Liver (tissue), 3 donors: ENCODE results near the gene MCU.

ENCODE experiments used
- FOXA1 ChIP-seq: IDR thresholded peaks from 2 replicates; pipeline ENCODE4 v1.6.1; 2016; ENCODE audit warnings: antibody characterized with exemption
- GABPA ChIP-seq, 2 donors: IDR thresholded peaks in 1 of 2; conservative IDR thresholded peaks in 1 of 2; 2 replicates each; pipeline ENCODE4 v1.6.1; 2016; ENCODE audit warnings: antibody characterized with exemption in 2 of 2, mild to moderate bottlenecking in 1 of 2, moderate library complexity in 1 of 2
- JUND ChIP-seq, 2 donors: IDR thresholded peaks; 2 replicates each; pipeline ENCODE4 v1.6.1; 2016; ENCODE audit warnings: antibody characterized with exemption in 2 of 2
- NR2F2 ChIP-seq: IDR thresholded peaks from 2 replicates; pipeline ENCODE4 v1.6.1; 2016; ENCODE audit warnings: antibody characterized with exemption
- RAD21 ChIP-seq, 2 donors: IDR thresholded peaks; 2 replicates each; pipeline ENCODE4 v1.6.1; 2016; ENCODE audit warnings: antibody characterized with exemption in 2 of 2, mild to moderate bottlenecking in 2 of 2
- RXRA ChIP-seq, 2 donors: IDR thresholded peaks; 2 replicates each; pipeline ENCODE4 v1.6.1; 2017 to 2018; ENCODE audit warnings: antibody characterized with exemption in 2 of 2, mild to moderate bottlenecking in 1 of 2
- SP1 ChIP-seq: IDR thresholded peaks from 2 replicates; pipeline ENCODE4 v1.6.1; 2018; ENCODE audit warnings: antibody characterized with exemption, mild to moderate bottlenecking
- TAF1 ChIP-seq: conservative IDR thresholded peaks from 2 replicates; pipeline ENCODE4 v1.6.1; 2016; ENCODE audit warnings: antibody characterized with exemption, mild to moderate bottlenecking
- YY1 ChIP-seq: IDR thresholded peaks from 2 replicates; pipeline ENCODE4 v1.6.1; 2016; ENCODE audit warnings: antibody characterized with exemption, mild to moderate bottlenecking
- TF ChIP-seq, protein P1 (sequence below): fragments of 150-350 bp; IDR thresholded peaks from 2 replicates; pipeline ENCODE4 v1.5.1; 2017; ENCODE audit warnings: improper control_type of control experiment, low read depth, low read length; ENCODE audit not compliant: missing input control
- TF ChIP-seq, protein P2 (sequence below): IDR thresholded peaks from 2 replicates; pipeline ENCODE4 v1.6.1; 2016; ENCODE audit warnings: antibody characterized with exemption
- TF ChIP-seq, protein P3 (sequence below): IDR thresholded peaks from 2 replicates; pipeline ENCODE4 v1.6.1; 2016; ENCODE audit warnings: antibody characterized with exemption
- TF ChIP-seq, protein P4 (sequence below): IDR thresholded peaks from 2 replicates; pipeline ENCODE4 v1.6.1; 2016; ENCODE audit warnings: antibody characterized with exemption
- TF ChIP-seq, protein P5 (sequence below): IDR thresholded peaks from 2 replicates; pipeline ENCODE4 v1.6.1; 2016; ENCODE audit warnings: antibody characterized with exemption, mild to moderate bottlenecking
- donor health status: healthy.
- donor health status: healthy.

DNA sequence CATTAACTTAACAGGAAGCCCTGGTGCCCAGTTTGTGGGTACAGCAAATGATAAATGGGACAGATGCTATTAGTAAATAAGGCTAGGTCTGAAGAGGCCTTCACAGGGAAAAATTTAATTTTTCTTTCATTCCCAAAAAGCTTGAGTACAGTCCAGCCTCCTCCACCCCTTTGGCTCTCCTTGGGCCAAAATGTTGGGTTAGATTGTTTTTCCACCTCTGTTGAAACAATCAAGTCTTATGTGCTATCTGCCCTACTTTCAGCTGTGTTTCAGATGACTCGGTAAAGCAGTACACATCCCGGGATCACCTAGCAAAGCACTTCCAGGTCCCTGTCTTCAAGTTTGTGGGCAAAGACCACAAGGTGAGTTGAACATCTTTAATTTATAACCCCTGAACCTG, 238.3 kb downstream of the MCU start:
- TF ChIP-seq, protein P1, sequence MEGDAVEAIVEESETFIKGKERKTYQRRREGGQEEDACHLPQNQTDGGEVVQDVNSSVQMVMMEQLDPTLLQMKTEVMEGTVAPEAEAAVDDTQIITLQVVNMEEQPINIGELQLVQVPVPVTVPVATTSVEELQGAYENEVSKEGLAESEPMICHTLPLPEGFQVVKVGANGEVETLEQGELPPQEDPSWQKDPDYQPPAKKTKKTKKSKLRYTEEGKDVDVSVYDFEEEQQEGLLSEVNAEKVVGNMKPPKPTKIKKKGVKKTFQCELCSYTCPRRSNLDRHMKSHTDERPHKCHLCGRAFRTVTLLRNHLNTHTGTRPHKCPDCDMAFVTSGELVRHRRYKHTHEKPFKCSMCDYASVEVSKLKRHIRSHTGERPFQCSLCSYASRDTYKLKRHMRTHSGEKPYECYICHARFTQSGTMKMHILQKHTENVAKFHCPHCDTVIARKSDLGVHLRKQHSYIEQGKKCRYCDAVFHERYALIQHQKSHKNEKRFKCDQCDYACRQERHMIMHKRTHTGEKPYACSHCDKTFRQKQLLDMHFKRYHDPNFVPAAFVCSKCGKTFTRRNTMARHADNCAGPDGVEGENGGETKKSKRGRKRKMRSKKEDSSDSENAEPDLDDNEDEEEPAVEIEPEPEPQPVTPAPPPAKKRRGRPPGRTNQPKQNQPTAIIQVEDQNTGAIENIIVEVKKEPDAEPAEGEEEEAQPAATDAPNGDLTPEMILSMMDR = no peak
- TF ChIP-seq RAD21 (IDR thresholded peaks at IDR 0.05) = no peak
- TF ChIP-seq, protein P2, sequence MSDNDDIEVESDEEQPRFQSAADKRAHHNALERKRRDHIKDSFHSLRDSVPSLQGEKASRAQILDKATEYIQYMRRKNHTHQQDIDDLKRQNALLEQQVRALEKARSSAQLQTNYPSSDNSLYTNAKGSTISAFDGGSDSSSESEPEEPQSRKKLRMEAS = no peak
- TF ChIP-seq YY1 = no peak
- TF ChIP-seq FOXA1 = no peak
- no peak for TF ChIP-seq TAF1
- TF ChIP-seq, protein P3, sequence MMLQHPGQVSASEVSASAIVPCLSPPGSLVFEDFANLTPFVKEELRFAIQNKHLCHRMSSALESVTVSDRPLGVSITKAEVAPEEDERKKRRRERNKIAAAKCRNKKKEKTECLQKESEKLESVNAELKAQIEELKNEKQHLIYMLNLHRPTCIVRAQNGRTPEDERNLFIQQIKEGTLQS = no peak
- TF ChIP-seq RXRA (IDR thresholded peaks at IDR 0.05) = no peak
- no peak for TF ChIP-seq JUND (IDR thresholded peaks at IDR 0.05)
- TF ChIP-seq SP1 = no peak
- TF ChIP-seq, protein P4, sequence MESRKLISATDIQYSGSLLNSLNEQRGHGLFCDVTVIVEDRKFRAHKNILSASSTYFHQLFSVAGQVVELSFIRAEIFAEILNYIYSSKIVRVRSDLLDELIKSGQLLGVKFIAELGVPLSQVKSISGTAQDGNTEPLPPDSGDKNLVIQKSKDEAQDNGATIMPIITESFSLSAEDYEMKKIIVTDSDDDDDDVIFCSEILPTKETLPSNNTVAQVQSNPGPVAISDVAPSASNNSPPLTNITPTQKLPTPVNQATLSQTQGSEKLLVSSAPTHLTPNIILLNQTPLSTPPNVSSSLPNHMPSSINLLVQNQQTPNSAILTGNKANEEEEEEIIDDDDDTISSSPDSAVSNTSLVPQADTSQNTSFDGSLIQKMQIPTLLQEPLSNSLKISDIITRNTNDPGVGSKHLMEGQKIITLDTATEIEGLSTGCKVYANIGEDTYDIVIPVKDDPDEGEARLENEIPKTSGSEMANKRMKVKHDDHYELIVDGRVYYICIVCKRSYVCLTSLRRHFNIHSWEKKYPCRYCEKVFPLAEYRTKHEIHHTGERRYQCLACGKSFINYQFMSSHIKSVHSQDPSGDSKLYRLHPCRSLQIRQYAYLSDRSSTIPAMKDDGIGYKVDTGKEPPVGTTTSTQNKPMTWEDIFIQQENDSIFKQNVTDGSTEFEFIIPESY = no peak
- no peak for TF ChIP-seq NR2F2
- no peak for TF ChIP-seq GABPA (IDR thresholded peaks at IDR 0.05 in 1 of 2, conservative IDR thresholded peaks at IDR 0.05 in 1 of 2)
- TF ChIP-seq, protein P5, sequence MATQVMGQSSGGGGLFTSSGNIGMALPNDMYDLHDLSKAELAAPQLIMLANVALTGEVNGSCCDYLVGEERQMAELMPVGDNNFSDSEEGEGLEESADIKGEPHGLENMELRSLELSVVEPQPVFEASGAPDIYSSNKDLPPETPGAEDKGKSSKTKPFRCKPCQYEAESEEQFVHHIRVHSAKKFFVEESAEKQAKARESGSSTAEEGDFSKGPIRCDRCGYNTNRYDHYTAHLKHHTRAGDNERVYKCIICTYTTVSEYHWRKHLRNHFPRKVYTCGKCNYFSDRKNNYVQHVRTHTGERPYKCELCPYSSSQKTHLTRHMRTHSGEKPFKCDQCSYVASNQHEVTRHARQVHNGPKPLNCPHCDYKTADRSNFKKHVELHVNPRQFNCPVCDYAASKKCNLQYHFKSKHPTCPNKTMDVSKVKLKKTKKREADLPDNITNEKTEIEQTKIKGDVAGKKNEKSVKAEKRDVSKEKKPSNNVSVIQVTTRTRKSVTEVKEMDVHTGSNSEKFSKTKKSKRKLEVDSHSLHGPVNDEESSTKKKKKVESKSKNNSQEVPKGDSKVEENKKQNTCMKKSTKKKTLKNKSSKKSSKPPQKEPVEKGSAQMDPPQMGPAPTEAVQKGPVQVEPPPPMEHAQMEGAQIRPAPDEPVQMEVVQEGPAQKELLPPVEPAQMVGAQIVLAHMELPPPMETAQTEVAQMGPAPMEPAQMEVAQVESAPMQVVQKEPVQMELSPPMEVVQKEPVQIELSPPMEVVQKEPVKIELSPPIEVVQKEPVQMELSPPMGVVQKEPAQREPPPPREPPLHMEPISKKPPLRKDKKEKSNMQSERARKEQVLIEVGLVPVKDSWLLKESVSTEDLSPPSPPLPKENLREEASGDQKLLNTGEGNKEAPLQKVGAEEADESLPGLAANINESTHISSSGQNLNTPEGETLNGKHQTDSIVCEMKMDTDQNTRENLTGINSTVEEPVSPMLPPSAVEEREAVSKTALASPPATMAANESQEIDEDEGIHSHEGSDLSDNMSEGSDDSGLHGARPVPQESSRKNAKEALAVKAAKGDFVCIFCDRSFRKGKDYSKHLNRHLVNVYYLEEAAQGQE = no peak
